Activated naive CD4-positive, alpha-beta T cell treated with anti-CD3 and anti-CD28 coated beads, Interleukin-2, amount 50 U/mL, for 72 hours (primary cell): ENCODE data around the gene TBC1D16. TPM values are rescaled to one million over a fixed set of nuclear protein-coding genes. Genes with fewer than 3 reads are reported as not detected.

ENCODE experiments used
- ATAC-seq, 2 donors: fragments of 150-1000 bp; cut with Tn5 transposase; 2 replicates each; pipeline ENCODE4 v1.10.0; 2021; ENCODE audit warnings: mild to moderate bottlenecking in 2 of 2, moderate library complexity in 2 of 2
- DNase-seq, 2 donors: peaks; one replicate each; pipeline ENCODE4 v3.0.0; 2021 to 2022; ENCODE audit warnings: low spot score in 2 of 2
- H3K27ac Mint-ChIP-seq, 2 donors: one replicate each; pipeline ENCODE4 v1.8.0; 2022; ENCODE audit warnings: mild to moderate bottlenecking in 2 of 2, mixed read lengths in 2 of 2
- H3K36me3 Mint-ChIP-seq, 2 donors: one replicate each; pipeline ENCODE4 v1.8.0; 2022; ENCODE audit warnings: mixed read lengths in 2 of 2
- H3K9me3 Mint-ChIP-seq, 2 donors: one replicate each; pipeline ENCODE4 v1.8.0; 2022; ENCODE audit warnings: mixed read lengths in 2 of 2
- total RNA-seq, 2 donors: library from RNA; stranded (reverse); gene quantifications; one replicate each; pipeline ENCODE4 v1.2.3, GENCODE V29; 2022

The TBC1D16 gene
- total RNA-seq, 2 donors from 2014 or later: 5.2 to 10.2 TPM

- DNase-seq (no peak), ATAC-seq (peak; percentile 30)
- H3K36me3 Mint-ChIP-seq: no peaks in the 10 kb centered on the region
- no peak overlapping the region for H3K27ac Mint-ChIP-seq
- no peaks in the 10 kb centered on the region for H3K9me3 Mint-ChIP-seq
These were observed 47.3 kb downstream of the TBC1D16 start for GRCh38 chr17:79988185-79988971.

DNA sequence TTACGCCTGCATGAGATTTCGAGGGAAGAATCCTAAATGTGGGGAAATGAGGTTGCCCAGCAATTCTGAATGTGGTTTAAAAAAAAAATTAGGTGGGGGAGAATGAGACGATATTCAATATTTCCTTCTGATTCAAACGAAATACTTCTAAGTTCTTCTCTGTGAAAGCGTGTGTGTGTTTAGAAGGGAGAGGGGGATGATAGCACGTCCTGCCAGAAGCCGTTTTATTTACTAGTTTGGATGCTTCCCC, 47.8 kb downstream of the TBC1D16 start:
- DNase-seq: no peak
- Mint-ChIP-seq H3K9me3 (no peaks in the 10 kb centered on the region), H3K36me3 (no peaks in the 10 kb centered on the region), H3K27ac (no peak overlapping the region)
- no peak for ATAC-seq

DNA sequence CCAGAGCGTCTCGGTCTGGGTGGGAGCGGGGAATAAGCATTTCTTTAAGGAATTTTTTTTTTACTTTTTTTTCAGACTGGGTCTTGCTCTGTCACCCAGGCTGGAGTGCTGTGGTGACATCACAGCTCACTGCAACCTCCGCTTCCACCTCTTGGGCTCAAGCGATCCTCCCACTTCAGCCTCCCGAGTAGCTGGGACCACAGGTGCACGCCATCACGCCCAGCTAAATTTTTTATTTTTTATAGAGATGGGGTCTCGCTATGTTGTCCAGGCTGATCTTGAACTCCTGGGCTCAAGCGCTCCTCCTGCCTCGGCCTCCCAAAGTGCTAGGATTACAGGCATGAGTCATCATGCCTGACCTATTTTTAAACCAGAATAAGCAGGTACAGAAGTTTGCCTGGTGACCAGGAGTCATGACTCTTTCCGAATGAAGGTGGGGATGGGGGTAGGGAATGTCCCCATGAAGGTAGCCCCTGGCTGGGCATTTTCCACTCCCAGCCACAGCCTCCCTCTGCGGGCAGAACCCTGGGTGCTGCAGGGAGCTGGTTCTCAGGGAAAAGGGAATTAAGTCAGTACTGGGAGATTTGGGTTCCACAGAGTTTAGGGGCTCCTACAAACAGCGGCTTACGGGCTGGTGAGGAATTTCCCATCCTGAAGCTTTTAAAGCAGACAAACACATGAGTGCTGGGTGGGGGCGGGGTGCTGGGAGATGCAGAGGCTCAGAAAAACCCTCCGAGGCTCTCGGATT, 48.3 kb downstream of the TBC1D16 start:
- no peak for ATAC-seq
- Mint-ChIP-seq H3K36me3 (no peaks in the 10 kb centered on the region), H3K27ac (no peak overlapping the region)

DNA sequence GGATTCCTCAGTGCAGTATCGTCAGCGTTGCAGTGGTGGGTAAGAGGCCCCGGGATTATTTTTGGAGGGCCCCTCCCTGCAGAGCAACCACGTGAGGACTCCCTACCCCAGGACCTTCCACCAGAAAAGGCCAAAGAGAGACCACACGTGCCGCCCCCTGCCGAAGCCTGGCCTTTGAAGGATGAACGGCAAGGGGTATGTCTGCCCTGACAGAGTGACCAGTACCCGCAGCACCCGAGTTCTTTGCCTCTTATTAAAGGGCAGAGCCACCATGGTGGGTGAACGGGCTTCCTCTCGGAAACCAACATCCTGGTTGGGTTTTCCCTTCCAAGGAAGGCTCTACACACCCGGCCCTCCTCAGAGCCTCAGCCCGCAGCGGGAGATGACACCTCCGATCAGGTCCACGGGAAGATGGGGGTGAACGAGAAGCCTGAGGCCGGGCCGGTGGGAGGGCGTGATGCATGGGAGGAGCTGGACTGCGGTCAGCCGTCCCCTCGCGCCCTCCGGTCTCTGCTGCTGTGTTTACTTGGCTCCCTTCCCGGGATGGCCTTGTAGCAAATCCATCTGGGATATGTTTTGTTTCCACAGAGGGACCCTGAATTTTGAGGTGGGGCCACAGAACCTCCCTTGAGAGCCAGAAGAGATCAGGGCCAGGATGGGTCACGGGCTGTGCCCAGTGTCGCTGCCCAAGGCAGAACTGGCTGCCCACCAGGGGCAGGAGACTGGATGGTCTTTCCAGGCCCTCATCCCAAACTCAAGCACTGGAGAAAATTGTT, 49.1 kb downstream of the TBC1D16 start:
- Mint-ChIP-seq H3K9me3 (no peaks in the 10 kb centered on the region), H3K27ac (no peak overlapping the region), H3K36me3 (no peaks in the 10 kb centered on the region)
- DNase-seq (no peak), ATAC-seq (no peak)

More for the DNA sequence above, 48.3 kb downstream of the TBC1D16 start:
- no peaks in the 10 kb centered on the region for H3K9me3 Mint-ChIP-seq
- DNase-seq: no peak

GRCh38 chr17:79985943-79986391, 49.7 kb downstream of the TBC1D16 start:
- no peaks in the 10 kb centered on the region for H3K36me3 Mint-ChIP-seq
- DNase-seq: no peak
- ATAC-seq: no peak
- H3K27ac Mint-ChIP-seq: no peak overlapping the region
- H3K9me3 Mint-ChIP-seq: no peaks in the 10 kb centered on the region

- Mint-ChIP-seq H3K9me3 (no peaks in the 10 kb centered on the region), H3K27ac (no peak overlapping the region), H3K36me3 (no peaks in the 10 kb centered on the region)
- ATAC-seq (no peak), DNase-seq (no peak)
These were observed 50.2 kb downstream of the TBC1D16 start for GRCh38 chr17:79985361-79985942.

DNA sequence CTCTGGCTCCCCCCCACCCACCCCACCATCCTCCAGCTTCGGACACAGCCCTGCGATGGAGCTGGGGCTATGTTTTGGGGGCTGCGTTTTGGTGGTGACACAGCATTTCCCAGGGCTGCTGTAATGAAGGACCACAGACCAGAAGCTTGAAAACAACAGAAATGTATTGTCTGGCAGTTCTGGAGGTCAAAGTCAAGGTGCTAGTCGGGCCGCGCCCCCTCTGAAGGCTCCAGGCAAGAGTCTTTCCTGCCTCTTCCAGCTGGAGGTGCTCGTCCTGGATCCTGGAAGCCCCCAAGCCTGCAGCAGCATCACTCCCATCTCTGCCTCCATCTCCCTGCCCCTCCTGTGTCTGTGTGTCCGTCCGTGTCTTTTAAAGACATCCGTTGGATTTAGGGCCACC, 50.8 kb downstream of the TBC1D16 start:
- DNase-seq: no peak
- no peak for ATAC-seq
- Mint-ChIP-seq H3K36me3 (no peaks in the 10 kb centered on the region), H3K9me3 (no peaks in the 10 kb centered on the region), H3K27ac (no peak overlapping the region)

GRCh38 chr17:79984045-79984840, 51.4 kb downstream of the TBC1D16 start:
- ATAC-seq: no peak
- H3K36me3 Mint-ChIP-seq: no peaks in the 10 kb centered on the region
- DNase-seq: no peak
- H3K27ac Mint-ChIP-seq: no peak overlapping the region
- no peaks in the 10 kb centered on the region for H3K9me3 Mint-ChIP-seq

GRCh38 chr17:79983456-79983855, 52.2 kb downstream of the TBC1D16 start:
- Mint-ChIP-seq H3K36me3 (no peaks in the 10 kb centered on the region), H3K27ac (no peak overlapping the region), H3K9me3 (no peaks in the 10 kb centered on the region)
- peak in 1 of 2 donors; percentile 34 for DNase-seq
- no peak for ATAC-seq

DNA sequence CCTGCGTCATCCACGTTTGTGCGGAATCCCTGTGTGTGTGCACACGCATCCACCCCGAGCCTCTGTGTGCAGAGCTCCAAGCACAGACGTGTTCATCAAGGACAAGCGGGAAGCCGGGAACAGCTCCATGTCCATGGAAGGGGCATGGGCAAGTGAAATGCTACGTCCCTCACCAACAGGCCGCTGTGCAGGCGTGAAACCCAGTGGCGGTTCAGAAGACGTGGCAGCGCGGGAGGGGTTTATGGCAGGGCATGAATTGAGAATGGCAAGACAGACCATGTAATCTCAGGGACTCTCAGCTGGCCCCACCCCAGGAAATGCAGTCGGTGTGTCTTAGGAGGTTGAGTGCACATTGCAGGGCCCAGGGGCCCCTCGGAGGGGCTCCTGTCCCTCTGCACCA, 52.7 kb downstream of the TBC1D16 start:
- Mint-ChIP-seq H3K27ac (no peak overlapping the region), H3K9me3 (no peaks in the 10 kb centered on the region), H3K36me3 (no peaks in the 10 kb centered on the region)
- DNase-seq: no peak
- ATAC-seq: no peak

DNA sequence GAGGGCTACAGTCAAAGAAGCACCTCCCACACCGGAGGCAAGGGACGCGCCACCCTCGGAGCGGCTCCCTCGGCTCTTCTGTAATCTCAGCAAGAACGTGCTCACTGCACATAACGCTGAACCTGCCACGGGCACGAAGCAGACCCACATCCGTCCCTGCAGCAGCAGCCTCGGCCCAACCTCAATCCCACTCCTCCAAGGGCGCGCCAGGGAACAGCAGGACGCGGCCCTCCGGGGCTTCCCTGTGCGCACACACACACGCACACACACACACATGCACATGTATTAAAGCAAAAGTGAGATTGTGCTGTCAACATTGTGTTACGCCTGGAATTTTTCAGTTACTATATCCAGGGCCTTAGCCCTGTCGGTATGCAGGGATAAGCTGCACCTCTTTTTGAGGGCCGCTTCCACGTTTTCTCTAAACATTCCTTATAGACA, 54.0 kb downstream of the TBC1D16 start:
- Mint-ChIP-seq H3K9me3 (no peaks in the 10 kb centered on the region), H3K27ac (no peak overlapping the region), H3K36me3 (no peaks in the 10 kb centered on the region)
- DNase-seq (no peak), ATAC-seq (no peak)

- Mint-ChIP-seq H3K27ac (no peak overlapping the region), H3K9me3 (no peaks in the 10 kb centered on the region), H3K36me3 (no peaks in the 10 kb centered on the region)
- DNase-seq (peak in 1 of 2 donors; percentile 38), ATAC-seq (no peak)
These were observed 54.6 kb downstream of the TBC1D16 start for GRCh38 chr17:79981090-79981489.

DNA sequence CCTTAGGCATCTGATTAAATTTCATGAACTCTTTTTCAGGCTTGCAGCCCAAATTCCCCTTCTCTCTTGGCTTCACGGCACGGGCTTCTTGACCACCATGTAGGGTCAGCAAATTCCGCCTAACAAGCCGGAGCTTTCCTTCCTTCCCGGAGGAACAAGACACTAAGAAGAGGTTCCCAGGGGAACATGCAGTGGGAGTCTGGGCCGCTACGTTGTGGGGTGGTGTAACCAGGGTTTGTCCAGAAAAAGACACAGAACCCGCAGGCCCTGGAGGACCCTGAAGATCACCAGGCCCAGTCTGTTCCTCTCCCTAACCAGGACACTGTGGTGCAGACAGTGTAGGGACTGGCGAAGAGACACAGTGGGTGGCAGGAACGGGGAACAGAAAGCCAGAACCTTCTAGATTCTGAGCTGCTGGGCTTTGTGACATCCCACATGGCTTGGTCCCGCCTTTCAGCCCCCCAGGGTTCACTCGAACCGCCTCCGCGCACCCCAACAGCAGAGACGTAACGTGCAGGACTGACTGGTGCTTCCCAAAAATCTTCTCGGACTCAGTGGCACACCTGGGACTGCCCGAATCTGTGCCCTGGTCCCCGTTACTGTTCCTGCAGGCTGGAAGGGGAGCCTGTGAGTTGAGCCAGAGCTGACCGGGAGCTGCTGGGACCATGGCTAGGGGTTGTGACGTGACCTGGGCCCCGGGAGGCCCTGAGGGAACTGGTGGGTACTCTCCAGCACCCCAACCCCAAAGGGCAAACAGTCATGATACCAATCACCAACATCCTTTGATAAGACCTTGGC, 55.2 kb downstream of the TBC1D16 start:
- Mint-ChIP-seq H3K9me3 (no peaks in the 10 kb centered on the region), H3K27ac (peak overlapping the region in 1 of 2 donors; percentile 20), H3K36me3 (no peaks in the 10 kb centered on the region)
- DNase-seq (peak in 1 of 2 donors; percentile 43), ATAC-seq (no peak)

DNA sequence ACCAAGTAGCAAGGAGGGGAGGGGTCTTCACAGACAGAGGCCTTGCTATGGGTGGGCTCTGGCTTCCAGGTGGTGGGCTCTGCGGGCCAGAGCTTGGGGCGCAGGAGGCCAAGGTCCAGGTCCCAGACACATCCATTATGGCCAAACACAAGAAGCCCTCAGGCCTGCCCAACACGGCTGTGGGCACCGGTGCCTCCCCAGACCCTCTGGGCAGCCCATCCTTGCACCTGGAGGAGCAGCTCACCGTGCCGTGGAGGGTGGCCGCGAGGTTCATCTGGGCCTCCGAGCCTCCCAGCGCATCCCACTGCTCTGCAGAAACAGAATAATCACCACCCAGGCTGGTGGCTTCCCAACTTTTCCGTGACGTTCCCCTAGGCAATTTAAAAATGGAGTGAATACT, 55.9 kb downstream of the TBC1D16 start:
- DNase-seq (no peak), ATAC-seq (no peak)
- Mint-ChIP-seq H3K27ac (peak overlapping the region in 1 of 2 donors; percentile 20), H3K9me3 (no peaks in the 10 kb centered on the region), H3K36me3 (no peaks in the 10 kb centered on the region)

DNA sequence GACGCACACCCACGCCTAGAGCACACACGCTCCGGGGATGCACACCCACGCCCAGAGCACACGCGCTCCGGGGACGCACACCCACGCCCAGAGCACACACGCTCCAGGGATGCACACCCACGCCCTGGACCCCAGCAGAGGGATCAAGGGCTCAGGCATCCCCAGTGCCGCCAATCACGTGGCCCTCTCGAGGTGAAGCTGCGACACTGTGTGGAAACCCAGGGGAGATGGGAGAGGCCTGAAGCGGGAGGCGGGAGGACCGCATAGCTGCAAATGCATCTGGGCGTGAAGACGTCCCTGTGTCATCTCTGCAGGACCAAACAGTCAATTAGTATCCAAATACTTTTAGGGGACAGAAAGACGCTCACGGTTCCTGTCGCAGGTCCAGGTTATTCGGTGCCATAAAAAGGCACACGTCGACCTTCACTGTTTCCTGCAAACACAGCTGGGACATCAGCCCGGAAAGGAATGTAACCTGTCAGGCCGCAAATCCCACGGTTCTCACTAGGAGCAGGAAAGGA, 56.4 kb downstream of the TBC1D16 start:
- H3K9me3 Mint-ChIP-seq: no peaks in the 10 kb centered on the region
- no peak for ATAC-seq

More for the DNA sequence above, 56.4 kb downstream of the TBC1D16 start:
- Mint-ChIP-seq H3K27ac (no peak overlapping the region), H3K36me3 (no peaks in the 10 kb centered on the region)
- peak in 1 of 2 donors; percentile 26 for DNase-seq
